Sigmoid colon (tissue), 4 donors: ENCODE data around the gene SLC30A3.

Experiments used
- EP300 ChIP-seq, 4 donors: sonication (generic); formaldehyde crosslinking; IDR thresholded peaks; one replicate each; pipeline ENCODE4 v1.6.1; 2017; ENCODE audit warnings: antibody characterized with exemption in 4 of 4
- POLR2A ChIP-seq, 2 donors: fragments of 450-650 bp; IDR thresholded peaks; one replicate each; pipeline ENCODE4 v1.6.1; 2016; ENCODE audit warnings: antibody characterized with exemption in 2 of 2, mild to moderate bottlenecking in 2 of 2, moderate library complexity in 2 of 2
- TF ChIP-seq, protein P1 (sequence below), 4 experiments: fragments of 450-650 bp in 3 of 4; fragments of 200-600 bp in 1 of 4; IDR thresholded peaks; one replicate each; pipeline ENCODE4 v1.5.1; 2016 to 2019; ENCODE audit warnings: antibody characterized with exemption in 4 of 4, mild to moderate bottlenecking in 3 of 4, moderate library complexity in 2 of 4

DNA sequence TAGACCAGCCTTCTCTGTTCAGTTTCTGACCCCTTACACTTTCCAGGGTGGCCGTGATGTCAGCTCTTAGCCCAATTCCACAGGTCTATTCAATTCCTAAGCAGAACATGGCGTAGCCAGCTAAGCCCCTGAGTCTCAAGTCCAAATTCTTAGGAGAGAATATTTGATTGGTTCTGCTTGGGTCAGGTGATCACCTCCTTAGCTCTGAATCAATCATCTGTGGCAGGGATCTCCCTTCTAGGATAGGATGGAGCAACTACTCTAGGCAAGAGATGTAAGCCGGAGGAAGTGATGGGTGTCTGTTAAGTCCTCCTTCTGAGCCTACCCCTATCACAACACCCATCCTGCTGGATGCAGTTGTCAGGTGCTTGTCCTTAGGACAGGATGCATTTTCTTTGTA, 34.3 kb upstream of the SLC30A3 start:
- no peak for TF ChIP-seq POLR2A (IDR thresholded peaks at IDR 0.05)
- TF ChIP-seq, protein P1, sequence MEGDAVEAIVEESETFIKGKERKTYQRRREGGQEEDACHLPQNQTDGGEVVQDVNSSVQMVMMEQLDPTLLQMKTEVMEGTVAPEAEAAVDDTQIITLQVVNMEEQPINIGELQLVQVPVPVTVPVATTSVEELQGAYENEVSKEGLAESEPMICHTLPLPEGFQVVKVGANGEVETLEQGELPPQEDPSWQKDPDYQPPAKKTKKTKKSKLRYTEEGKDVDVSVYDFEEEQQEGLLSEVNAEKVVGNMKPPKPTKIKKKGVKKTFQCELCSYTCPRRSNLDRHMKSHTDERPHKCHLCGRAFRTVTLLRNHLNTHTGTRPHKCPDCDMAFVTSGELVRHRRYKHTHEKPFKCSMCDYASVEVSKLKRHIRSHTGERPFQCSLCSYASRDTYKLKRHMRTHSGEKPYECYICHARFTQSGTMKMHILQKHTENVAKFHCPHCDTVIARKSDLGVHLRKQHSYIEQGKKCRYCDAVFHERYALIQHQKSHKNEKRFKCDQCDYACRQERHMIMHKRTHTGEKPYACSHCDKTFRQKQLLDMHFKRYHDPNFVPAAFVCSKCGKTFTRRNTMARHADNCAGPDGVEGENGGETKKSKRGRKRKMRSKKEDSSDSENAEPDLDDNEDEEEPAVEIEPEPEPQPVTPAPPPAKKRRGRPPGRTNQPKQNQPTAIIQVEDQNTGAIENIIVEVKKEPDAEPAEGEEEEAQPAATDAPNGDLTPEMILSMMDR (IDR thresholded peaks at IDR 0.05): no peak
- no peak for TF ChIP-seq EP300 (IDR thresholded peaks at IDR 0.05)
